K562 (cell line): ENCODE results near the gene HELB. TPM values are rescaled to one million over a fixed set of nuclear protein-coding genes. Genes with fewer than 3 reads are reported as not detected.

Source experiments
- ATF1 ChIP-seq, 2 experiments: fragments of 450-650 bp in 1 of 2; IDR thresholded peaks; 2 replicates each; pipeline ENCODE4 v1.6.1; 2016; ENCODE audit warnings: missing compliant biosample characterization in 1 of 2, missing genetic modification characterization in 1 of 2
- BRD9 ChIP-seq: fragments of 450-650 bp; IDR thresholded peaks from 2 replicates; pipeline ENCODE4 v1.6.1; 2018; ENCODE audit warnings: low read depth; ENCODE audit not compliant: partially characterized antibody
- CCNT2 ChIP-seq: IDR thresholded peaks from 2 replicates; pipeline ENCODE4 v1.6.1; 2011; ENCODE audit warnings: borderline replicate concordance, low read depth, mild to moderate bottlenecking, moderate library complexity, mixed read lengths, low read length; ENCODE audit not compliant: insufficient read length; ENCODE audit errors: extremely low read depth
- FOXO4 ChIP-seq: fragments of 450-650 bp; formaldehyde crosslinking; IDR thresholded peaks from 2 replicates; pipeline ENCODE4 v1.4.0; 2020; ENCODE audit warnings: mild to moderate bottlenecking, moderate library complexity
- GABPA ChIP-seq: fragments of 200-800 bp; sonication (Bioruptor generic); conservative IDR thresholded peaks from 2 replicates; pipeline ENCODE4 v1.6.1; 2016; ENCODE audit warnings: low read depth, missing genetic modification characterization, missing compliant biosample characterization
- GTF2A2 ChIP-seq: IDR thresholded peaks from 2 replicates; pipeline ENCODE4 v1.6.1; 2016; ENCODE audit warnings: mild to moderate bottlenecking, missing genetic modification characterization, missing compliant biosample characterization
- IRF9 ChIP-seq: fragments of 450-650 bp; IDR thresholded peaks from 2 replicates; pipeline ENCODE4 v1.6.1; 2016; ENCODE audit warnings: missing biosample characterization, missing genetic modification characterization
- KLF6 ChIP-seq: fragments of 250-450 bp; sonication (Bioruptor Pico); IDR thresholded peaks from 2 replicates; pipeline ENCODE4 v1.4.0; 2020; ENCODE audit warnings: mild to moderate bottlenecking, moderate library complexity, borderline replicate concordance
- NR2C2 ChIP-seq, 2 experiments: fragments of 200-800 bp in 1 of 2; sonication (Bioruptor generic) in 1 of 2; sonication (generic) in 1 of 2; formaldehyde crosslinking in 1 of 2; IDR thresholded peaks; 2 replicates each; pipeline versions ENCODE4 v1.6.1 to v1.8.0; 2016 to 2022; ENCODE audit warnings: mild to moderate bottlenecking in 1 of 2, missing compliant biosample characterization in 1 of 2, missing genetic modification characterization in 1 of 2, missing genetic modification reagents in 1 of 2
- TBL1XR1 ChIP-seq, 2 experiments: IDR thresholded peaks; 2 replicates each; pipeline ENCODE4 v1.6.1; 2012; ENCODE audit warnings: improper control_type of control experiment in 2 of 2, low read length in 2 of 2, mild to moderate bottlenecking in 1 of 2
- ZBTB17 ChIP-seq: fragments of 450-650 bp; formaldehyde crosslinking; IDR thresholded peaks from 2 replicates; pipeline ENCODE4 v1.4.0; 2020; ENCODE audit warnings: mild to moderate bottlenecking
- ZBTB2 ChIP-seq: fragments of 450-650 bp; IDR thresholded peaks from 2 replicates; pipeline ENCODE4 v1.6.1; 2016; ENCODE audit warnings: antibody characterized with exemption
- ZBTB40 ChIP-seq, 2 experiments: fragments of 450-650 bp in 1 of 2; sonication (generic) in 1 of 2; formaldehyde crosslinking in 1 of 2; IDR thresholded peaks; 2 replicates each; pipeline versions ENCODE4 v1.7.1 to v1.9.0; 2016 to 2022; ENCODE audit warnings: inconsistent platforms in 1 of 2, mild to moderate bottlenecking in 1 of 2, missing genetic modification reagents in 1 of 2
- ZNF134 ChIP-seq: fragments of 250-450 bp; sonication (Bioruptor Pico); conservative IDR thresholded peaks from 2 replicates; pipeline ENCODE4 v1.4.0; 2020
- ZNF239 ChIP-seq: fragments of 250-450 bp; sonication (Bioruptor Pico); IDR thresholded peaks from 2 replicates; pipeline ENCODE4 v1.4.0; 2020; ENCODE audit warnings: mild to moderate bottlenecking
- polyA plus RNA-seq, 8 experiments: library from polyadenylated mRNA; depleted of rRNA in 4 of 8; stranded (reverse) in 5 of 8; unstranded in 3 of 8; fragments of >200 nt; fragmentation: Nextera tagmentation in 2 of 8; fragmentation: Illumina TruSeq in 1 of 8; extraction: Ambion mirVana in 2 of 8; extraction: Trizol in 1 of 8; gene quantifications; 2 replicates each; pipeline versions ENCODE4 v1.2.1 to v1.2.3, GENCODE V29; 2011 to 2014; ENCODE audit warnings: inconsistent platforms in 1 of 8, missing spikeins in 1 of 8
- total RNA-seq, 7 experiments: library from RNA; depleted of rRNA in 6 of 7; stranded (reverse); fragments of >200 nt in 6 of 7; fragmentation: Illumina TruSeq in 2 of 7; extraction: Trizol in 2 of 7; gene quantifications; 2 replicates each; pipeline versions ENCODE4 v1.2.1 to v1.2.3, GENCODE V29; 2011 to 2021; ENCODE audit warnings: low replicate concordance in 1 of 7

The HELB gene
- total and polyA plus RNA-seq, 9 of the 15 experiments (the other 6 are each of a cell fraction or from before 2014, with no cell fraction given): 0.74 to 7.6 (median 2.4) TPM

GRCh38 chr12:66302827-66303169 lies 505 bp downstream of the HELB start (continued):
- TF ChIP-seq ZBTB2 (no peak), KLF6 (no peak), NR2C2 (CRISPR knock-in tag; IDR thresholded peaks at IDR 0.05) (no peak), NR2C2 (tag; IDR thresholded peaks at IDR 0.05) (peak; percentile 36; the same call in 1 of the 2 replicates), BRD9 (peak; percentile 2), ZBTB40 (IDR thresholded peaks at IDR 0.05) (0 out of 2 replicates have a peak, but pooled peaks have one; percentile 39), ZBTB40 (CRISPR knock-in tag; IDR thresholded peaks at IDR 0.05) (no peak), FOXO4 (CRISPR knock-in tag) (no peak), ZBTB17 (0 out of 2 replicates have a peak, but pooled peaks have one; percentile 11), GTF2A2 (tag) (no peak), ATF1 (CRISPR knock-in tag; IDR thresholded peaks at IDR 0.05) (no peak), ATF1 (tag; IDR thresholded peaks at IDR 0.05) (0 out of 2 replicates have a peak, but pooled peaks have one; percentile 6), ZNF239 (no peak), IRF9 (tag) (no peak), TBL1XR1 (IDR thresholded peaks at IDR 0.05; ENCODE audit: low read length in 2 of 2) (no peak), GABPA (tag) (no peak), ZNF134 (CRISPR knock-in tag) (no peak), CCNT2 (no peak)
